Testis (tissue), 2 donors: ENCODE data around the gene UGT2A2.
"Not testable (repeated sequence)": the region's sequence is repeated elsewhere in the genome, so short reads cannot be mapped to it uniquely, and the experiment has no call there.

Experiments used
- CTCF ChIP-seq, 3 experiments: fragments of 450-650 bp in 2 of 3; fragments of 200-600 bp in 1 of 3; sonication (generic) in 1 of 3; IDR thresholded peaks; one replicate each; pipeline ENCODE4 v1.5.1; 2016 to 2019; ENCODE audit warnings: antibody characterized with exemption in 3 of 3, mild to moderate bottlenecking in 2 of 3, moderate library complexity in 1 of 3
- POLR2A ChIP-seq: fragments of 450-650 bp; IDR thresholded peaks from one replicate; pipeline ENCODE4 v1.6.1; 2017; ENCODE audit warnings: antibody characterized with exemption, mild to moderate bottlenecking, moderate library complexity

GRCh38 chr4:69661130-69661803 lies 21.8 kb upstream of the UGT2A2 start:
- not testable (repeated sequence) for TF ChIP-seq CTCF (IDR thresholded peaks at IDR 0.05); POLR2A
